ENCODE data around the gene PLA2G2F. TPM values are rescaled to one million over a fixed set of nuclear protein-coding genes. Genes with fewer than 3 reads are reported as not detected.

The PLA2G2F gene
- total RNA-seq, 6 donors from 2014 or later = not detected

DNA sequence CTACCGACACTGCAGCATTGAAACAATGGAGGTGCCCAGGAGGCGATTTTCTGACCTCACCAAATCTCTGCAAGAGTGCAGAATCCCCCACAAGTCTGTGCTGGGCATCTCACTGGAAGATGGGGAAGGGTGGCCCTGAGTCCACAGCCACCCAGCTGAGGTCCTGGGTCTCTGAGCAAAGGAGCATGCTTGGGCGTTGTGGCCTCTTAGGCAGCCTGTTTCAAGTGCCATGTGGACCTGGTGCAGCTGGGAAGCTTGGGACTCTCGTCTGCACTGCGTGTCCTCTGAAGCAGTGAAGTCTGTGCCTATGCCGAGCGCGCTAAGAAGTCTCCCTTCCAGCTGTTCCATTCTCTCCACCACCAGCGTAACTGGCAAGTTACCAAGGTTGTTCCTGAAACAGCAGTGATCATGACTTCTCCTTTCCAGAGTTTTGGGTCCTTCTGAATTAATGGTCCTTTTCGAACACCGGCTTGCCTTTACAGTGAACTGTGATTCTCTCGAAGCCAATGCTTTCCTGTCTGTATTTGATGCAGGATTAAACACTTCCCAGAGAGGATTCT is 52.2 kb downstream of the PLA2G2F start:
- TF ChIP-seq EP300 (IDR thresholded peaks at IDR 0.05) (no peak), POLR2A (IDR thresholded peaks at IDR 0.05) (no peak), POLR2AphosphoS5 (IDR thresholded peaks at IDR 0.05) (no peak)
- TF ChIP-seq, protein P1, sequence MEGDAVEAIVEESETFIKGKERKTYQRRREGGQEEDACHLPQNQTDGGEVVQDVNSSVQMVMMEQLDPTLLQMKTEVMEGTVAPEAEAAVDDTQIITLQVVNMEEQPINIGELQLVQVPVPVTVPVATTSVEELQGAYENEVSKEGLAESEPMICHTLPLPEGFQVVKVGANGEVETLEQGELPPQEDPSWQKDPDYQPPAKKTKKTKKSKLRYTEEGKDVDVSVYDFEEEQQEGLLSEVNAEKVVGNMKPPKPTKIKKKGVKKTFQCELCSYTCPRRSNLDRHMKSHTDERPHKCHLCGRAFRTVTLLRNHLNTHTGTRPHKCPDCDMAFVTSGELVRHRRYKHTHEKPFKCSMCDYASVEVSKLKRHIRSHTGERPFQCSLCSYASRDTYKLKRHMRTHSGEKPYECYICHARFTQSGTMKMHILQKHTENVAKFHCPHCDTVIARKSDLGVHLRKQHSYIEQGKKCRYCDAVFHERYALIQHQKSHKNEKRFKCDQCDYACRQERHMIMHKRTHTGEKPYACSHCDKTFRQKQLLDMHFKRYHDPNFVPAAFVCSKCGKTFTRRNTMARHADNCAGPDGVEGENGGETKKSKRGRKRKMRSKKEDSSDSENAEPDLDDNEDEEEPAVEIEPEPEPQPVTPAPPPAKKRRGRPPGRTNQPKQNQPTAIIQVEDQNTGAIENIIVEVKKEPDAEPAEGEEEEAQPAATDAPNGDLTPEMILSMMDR (IDR thresholded peaks at IDR 0.05) = no peak
- no peak overlapping the region for H3K27ac ChIP-seq
- H3K36me3 ChIP-seq = no peaks in the 10 kb centered on the region
- no peak overlapping the region for H3K4me3 ChIP-seq
- peaks cover 10 to 25% (median 17%) of the 10 kb centered on the region in 4 donors for H3K4me1 ChIP-seq
- H3K27me3 ChIP-seq = peaks cover 0 to under 1% (median 0%) of the 10 kb centered on the region in 4 donors
- ATAC-seq (ENCODE audit: low FRiP score in 2 of 2) (peak in 1 of 2 donors; percentile 16), DNase-seq (no peak)
- H3K9me3 ChIP-seq = no peaks in the 10 kb centered on the region
- WGBS, 2 donors = 72 to 78% methylated on average over 10 to 12 of the region's 12 CpGs

DNA sequence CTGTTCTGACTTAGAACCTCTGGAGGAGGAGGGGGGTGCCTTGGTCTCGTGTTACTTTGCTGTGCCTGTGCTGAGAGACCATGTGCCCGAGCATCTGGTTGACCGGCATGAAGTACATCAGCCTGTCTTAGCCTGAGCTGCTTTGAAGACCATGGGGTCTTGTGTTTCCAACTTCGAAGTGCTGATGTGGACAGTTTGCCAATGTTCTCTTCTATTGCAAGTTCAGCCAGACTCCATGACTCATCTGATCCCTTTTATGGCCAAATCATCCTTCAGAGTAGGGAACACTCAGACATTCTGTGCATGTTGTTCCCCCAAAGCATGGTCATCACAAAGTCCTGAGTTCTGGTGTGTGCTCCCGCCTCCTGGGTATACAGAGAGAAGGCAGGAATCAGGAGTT is 53.2 kb downstream of the PLA2G2F start:
- TF ChIP-seq EP300 (IDR thresholded peaks at IDR 0.05) = no peak
- TF ChIP-seq POLR2A (IDR thresholded peaks at IDR 0.05) = no peak
- TF ChIP-seq, protein P1 (IDR thresholded peaks at IDR 0.05) = no peak
- TF ChIP-seq POLR2AphosphoS5 (IDR thresholded peaks at IDR 0.05) = no peak
- Histone ChIP-seq H3K27me3 (no peaks in the 10 kb centered on the region), H3K9me3 (no peaks in the 10 kb centered on the region), H3K27ac (no peak overlapping the region), H3K36me3 (no peaks in the 10 kb centered on the region), H3K4me1 (peaks cover 3 to 15% (median 7%) of the 10 kb centered on the region in 4 donors), H3K4me3 (no peak overlapping the region)
- ATAC-seq (ENCODE audit: low FRiP score in 2 of 2) (peak in 1 of 2 donors; percentile 72), DNase-seq (no peak)
- WGBS, 2 donors = 81 to 86% methylated on average over 2 to 5 of the region's 5 CpGs

DNA sequence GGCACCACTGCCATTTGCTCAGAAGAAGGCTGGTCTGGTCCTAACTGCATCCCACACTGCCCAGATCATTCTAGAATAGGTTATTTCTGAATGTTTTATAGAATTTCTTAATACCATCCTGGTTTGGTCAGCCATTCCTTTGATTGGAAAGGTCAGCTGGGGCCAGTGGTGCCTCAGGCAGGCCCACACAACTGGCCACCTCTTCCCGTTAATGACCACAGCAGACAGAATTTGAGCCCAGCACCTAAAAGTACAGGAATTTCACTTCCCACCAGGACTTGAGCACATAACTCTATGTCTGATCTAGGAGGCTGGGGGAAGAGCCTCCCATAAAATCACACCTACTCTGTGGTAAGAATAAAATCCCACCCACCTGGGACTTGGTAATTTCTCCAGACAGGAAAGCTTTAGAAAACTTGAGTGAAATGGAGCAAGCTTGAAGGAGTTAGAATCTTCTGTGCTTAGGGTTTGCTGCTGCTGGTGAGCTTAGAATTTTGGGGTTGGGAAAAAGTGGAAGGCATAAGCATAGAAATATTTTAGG is 53.8 kb downstream of the PLA2G2F start:
- H3K9me3 ChIP-seq = no peaks in the 10 kb centered on the region
- WGBS, 2 donors = 88% methylated on average over 1 of the region's 1 CpG; no CpG with 5 or more reads in 1 of the 2 donors

DNA sequence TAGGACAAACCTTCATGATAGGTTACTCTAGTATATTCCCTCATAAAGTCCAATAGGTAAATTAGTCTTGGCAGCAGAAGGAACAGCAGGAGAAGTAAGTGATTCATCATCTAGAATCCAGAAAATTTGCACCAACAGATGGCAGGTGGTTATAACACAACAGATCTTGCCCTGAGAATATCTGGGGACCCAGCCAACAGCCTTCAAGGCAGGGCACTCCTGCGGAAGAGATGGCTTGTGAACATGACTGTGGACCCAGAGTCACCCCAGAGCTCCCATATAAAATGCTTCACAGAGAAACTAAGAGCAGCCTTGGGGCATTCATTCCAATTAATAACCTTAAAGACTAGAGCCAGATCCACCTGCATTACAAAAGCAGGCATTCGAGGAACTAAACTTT is 55.1 kb downstream of the PLA2G2F start:
- H3K36me3 ChIP-seq = no peaks in the 10 kb centered on the region
- H3K4me1 ChIP-seq = peaks cover 0 to 8% (median 3%) of the 10 kb centered on the region in 4 donors
- no peak for TF ChIP-seq POLR2A (IDR thresholded peaks at IDR 0.05)
- TF ChIP-seq POLR2AphosphoS5 (IDR thresholded peaks at IDR 0.05) = no peak
- TF ChIP-seq EP300 (IDR thresholded peaks at IDR 0.05) = no peak
- TF ChIP-seq, protein P1 (IDR thresholded peaks at IDR 0.05) = no peak
- WGBS, 2 donors = 91 to 95% methylated on average over 2 of the region's 2 CpGs
- H3K4me3 ChIP-seq = no peak overlapping the region
- no peaks in the 10 kb centered on the region for H3K27me3 ChIP-seq
- ATAC-seq (ENCODE audit: low FRiP score in 2 of 2) = no peak
- H3K27ac ChIP-seq = no peak overlapping the region
- no peaks in the 10 kb centered on the region for H3K9me3 ChIP-seq
- no peak for DNase-seq

More for the DNA sequence above, 53.8 kb downstream of the PLA2G2F start:
- Histone ChIP-seq H3K27ac (no peak overlapping the region), H3K27me3 (no peaks in the 10 kb centered on the region), H3K4me1 (peaks cover 3 to 10% (median 3%) of the 10 kb centered on the region in 4 donors), H3K36me3 (no peaks in the 10 kb centered on the region), H3K4me3 (no peak overlapping the region)
- TF ChIP-seq POLR2A (IDR thresholded peaks at IDR 0.05) (no peak), POLR2AphosphoS5 (IDR thresholded peaks at IDR 0.05) (no peak), EP300 (IDR thresholded peaks at IDR 0.05) (no peak)
- TF ChIP-seq, protein P1 (IDR thresholded peaks at IDR 0.05) = no peak
- ATAC-seq (ENCODE audit: low FRiP score in 2 of 2) = no peak
- no peak for DNase-seq

All from upper lobe of left lung (tissue), 6 donors.